ENCODE measurements around the gene NEUROG3.

- TF ChIP-seq CTCF (IDR thresholded peaks at IDR 0.05): no peak
- TF ChIP-seq POLR2A (IDR thresholded peaks at IDR 0.05): no peak
Measured at GRCh38 chr10:69577268-69578232, 4.3 kb upstream of the NEUROG3 start.

All from lower leg skin (tissue), 3 donors.